HG03521 (cell line): ENCODE data around the gene GJA1.
"Not testable (repeated sequence)": the region's sequence is repeated elsewhere in the genome, so short reads cannot be mapped to it uniquely, and the experiment has no call there.

ENCODE experiments used
- ATAC-seq: cut with Tn5 transposase; IDR thresholded peaks from one replicate; pipeline ENCODE4 v1.9.1; 2021; ENCODE audit warnings: mild to moderate bottlenecking, moderate library complexity; ENCODE audit not compliant: unreplicated experiment

Gene GJA1

GRCh38 chr6:121436960-121437850, 1.8 kb downstream of the GJA1 start:
- ATAC-seq = no peak

DNA sequence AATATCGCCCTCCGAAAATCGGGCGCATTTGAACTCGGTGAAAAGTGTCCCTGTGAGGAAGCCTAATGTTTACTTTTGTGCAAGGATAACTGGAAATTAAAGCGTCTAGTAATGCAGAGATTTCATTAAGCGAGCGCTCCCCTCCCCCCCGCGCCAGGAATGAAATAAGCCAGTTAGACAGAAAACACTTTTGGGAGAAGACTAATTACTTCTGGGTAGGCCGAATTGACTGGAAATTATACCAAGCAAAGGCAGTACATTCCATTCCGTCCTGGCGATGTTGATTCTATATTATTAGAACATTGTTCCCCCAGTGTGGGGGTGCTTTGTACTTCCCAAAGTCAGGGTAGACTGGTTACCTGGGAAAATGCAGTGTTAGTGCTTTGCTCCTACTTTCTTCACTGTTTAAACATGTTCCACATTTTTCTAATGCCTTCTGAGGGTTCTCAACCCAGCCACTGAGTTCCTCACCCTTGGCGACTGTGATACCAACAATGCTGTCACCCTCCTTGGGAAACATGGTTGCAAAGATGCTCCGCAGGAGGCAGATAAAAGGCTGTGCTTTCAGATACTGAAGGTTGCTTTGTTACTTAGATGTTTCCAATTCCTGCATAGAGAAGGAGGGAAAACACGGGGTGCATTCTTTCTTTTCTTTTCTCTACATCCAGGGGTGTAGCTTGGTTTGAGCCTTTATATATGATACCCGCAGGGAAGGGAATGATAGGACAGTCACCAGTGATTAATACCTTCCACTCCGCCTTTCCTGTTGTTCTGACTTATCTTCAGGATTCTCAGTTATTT, 2.6 kb downstream of the GJA1 start:
- no peak for ATAC-seq

GRCh38 chr6:121438869-121439268, 3.4 kb downstream of the GJA1 start:
- ATAC-seq = no peak

- ATAC-seq = no peak
Measured at GRCh38 chr6:121439475-121439874, 4.0 kb downstream of the GJA1 start.

DNA sequence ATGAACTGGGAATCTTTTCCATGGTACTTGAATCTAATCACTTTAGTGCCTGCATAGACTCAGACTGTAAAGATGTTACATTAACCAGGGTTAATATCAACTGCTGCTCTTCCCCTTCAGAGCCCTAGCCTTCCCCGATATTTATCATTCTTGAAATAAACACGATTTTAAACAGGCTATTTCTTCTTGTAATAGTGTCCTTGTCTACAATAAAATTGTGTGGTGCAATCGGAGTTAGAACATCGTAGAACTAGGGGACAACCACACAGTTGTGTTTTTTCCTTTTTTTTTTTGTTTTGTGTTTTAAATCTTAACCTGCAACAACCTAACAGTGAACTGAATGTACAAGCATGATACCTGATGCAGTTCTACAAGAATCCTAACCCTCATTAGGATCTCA, 4.5 kb downstream of the GJA1 start:
- ATAC-seq = no peak

DNA sequence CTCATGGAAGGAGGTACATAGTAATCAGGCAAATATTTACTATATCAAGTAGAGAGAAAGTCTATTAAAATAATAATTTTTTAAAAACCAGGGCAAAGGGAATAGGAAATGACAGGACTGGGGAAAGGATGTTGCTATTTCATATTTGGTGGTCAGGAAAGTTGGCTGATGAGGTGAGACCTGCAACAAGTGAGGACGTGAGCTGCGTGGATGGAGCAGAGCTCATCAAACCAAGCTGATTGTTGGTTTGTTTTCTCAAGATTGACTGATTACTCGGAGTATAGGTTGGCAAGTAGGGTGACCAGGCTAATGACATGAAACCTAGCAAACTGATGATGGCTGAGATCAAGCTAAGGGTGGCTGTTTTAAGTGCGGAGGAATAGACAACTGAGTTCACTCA, 6.0 kb downstream of the GJA1 start:
- ATAC-seq = no peak

DNA sequence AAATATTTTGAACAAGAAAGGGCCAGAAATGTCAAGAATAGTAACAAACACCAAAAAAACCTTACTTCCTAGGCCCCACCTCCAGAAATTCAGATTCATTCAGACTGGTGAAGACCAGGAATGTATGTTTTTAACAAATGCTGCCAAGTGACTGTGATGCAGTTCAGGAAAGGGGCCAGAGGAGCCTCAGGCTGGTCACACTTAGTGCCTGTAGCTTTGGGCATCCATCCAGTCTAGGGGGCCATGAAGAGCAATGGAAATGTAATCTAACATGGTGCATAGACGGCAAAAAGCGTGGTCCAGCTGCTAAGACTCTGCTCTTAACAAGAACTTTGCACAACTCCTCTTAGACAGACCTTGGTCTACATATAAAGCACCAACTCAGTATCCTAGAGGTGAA, 7.1 kb downstream of the GJA1 start:
- no peak for ATAC-seq

DNA sequence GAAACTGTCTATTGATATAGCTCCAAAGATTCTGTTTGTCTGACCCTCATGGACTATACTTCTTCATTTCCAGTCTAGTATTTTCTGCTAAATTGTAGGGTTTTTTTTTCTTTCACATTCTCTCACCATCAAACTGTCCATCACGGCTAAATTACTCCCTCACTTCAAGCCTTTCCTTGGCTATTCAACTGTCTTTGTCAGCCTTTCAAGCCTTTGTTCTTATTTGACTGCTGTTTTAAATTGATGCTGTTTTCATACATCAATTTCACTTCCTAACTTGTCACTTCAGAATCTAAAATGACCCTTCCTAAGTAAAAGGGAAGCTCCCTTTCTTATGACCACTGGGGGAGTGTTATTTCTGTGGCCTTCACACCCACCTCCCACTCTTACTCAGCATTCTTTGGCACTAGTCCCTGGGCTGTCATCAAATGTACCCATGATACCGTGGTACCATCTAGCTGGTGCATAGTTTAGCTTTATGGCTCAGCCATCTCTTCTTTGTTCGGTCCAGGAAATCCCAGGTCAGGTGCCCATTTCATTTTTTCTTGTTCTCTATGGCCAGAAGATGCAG, 8.6 kb downstream of the GJA1 start:
- no peak for ATAC-seq

DNA sequence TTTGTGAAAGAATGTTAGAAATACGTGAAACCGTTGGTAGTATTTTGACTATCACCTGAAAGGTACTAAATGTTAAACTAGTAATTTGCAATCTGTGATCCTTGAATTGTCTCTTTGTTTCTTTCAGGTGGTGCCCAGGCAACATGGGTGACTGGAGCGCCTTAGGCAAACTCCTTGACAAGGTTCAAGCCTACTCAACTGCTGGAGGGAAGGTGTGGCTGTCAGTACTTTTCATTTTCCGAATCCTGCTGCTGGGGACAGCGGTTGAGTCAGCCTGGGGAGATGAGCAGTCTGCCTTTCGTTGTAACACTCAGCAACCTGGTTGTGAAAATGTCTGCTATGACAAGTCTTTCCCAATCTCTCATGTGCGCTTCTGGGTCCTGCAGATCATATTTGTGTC, 11.3 kb downstream of the GJA1 start:
- ATAC-seq = not testable (repeated sequence)

GRCh38 chr6:121447746-121448145, 12.3 kb downstream of the GJA1 start:
- not testable (repeated sequence) for ATAC-seq

GRCh38 chr6:121448528-121448927, 13.1 kb downstream of the GJA1 start:
- not testable (repeated sequence) for ATAC-seq

- no peak for ATAC-seq
Measured at GRCh38 chr6:121449331-121449730, 13.9 kb downstream of the GJA1 start.

DNA sequence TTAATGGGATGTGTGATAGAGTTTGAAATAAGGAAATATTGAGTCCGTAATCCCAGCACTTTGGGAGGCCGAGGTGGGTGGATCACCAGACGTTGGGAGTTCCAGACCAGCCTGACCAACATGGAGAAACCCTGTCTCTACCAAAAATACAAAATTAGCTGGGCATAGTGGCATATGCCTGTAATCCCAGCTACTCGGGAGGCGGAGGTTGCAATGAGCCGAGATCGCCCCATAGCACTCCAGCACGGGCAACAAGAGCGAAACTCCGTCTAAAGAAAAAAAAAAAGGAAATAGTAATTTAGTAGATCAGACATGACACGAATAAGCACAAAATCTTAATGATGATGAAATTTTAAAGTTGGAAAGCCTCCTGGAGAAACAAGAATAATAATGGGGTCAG, 14.8 kb downstream of the GJA1 start:
- ATAC-seq = no peak

DNA sequence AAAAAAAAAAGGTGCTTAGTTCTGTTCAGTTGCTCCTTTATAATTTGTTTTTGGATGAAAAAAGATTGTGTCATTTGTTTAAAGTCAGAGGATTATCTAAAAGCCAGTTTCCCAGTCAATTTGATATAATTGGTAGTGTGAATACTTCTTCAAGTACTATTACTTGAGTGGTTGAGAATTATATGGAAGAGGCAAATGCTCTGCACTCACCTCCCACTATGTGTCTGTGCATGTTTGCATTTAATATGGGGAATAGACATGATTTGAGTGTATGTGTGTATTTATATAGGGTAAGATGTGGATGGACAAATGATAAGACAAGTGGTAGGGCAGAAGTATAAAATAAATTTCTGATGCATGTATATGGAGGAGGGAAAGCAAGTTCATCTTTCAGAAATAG, 15.8 kb downstream of the GJA1 start:
- ATAC-seq = no peak

DNA sequence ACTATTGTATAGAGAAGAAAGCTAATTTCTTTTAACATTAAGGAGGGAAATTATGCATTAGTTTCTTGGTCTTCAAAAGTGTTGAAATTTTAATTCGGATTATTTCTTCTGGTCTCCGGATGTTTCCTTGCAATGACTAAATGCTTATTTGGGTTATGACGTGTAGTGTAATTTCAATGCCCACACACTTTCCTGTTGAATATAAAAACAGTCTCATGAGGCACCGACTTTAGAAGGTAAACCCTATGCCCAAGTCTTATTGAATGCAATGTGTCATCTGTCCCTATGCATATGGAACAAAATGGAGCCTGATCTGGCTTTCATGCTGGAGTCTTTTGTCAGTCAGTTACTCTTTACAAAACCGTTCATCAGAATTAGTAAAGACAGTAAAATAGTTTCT, 17.7 kb downstream of the GJA1 start:
- no peak for ATAC-seq

DNA sequence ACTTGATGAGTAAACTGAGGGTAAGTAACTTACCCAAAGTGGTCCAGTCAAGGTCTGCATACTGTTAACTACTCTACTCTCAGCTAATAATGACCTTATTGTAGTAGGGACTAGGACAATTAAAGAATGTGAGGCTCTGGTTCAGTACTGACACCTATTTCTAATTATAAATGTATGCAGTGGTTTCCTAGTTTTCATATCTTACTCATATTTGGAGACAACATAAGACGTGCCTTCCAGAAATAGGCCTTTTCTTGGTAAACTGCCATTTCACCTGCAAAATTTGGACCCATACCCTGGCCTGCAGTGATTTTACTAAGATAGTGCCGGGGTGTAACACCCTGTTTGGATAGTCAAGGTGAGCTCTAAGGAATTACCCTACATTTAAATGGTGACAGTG, 24.7 kb downstream of the GJA1 start:
- ATAC-seq = no peak

GRCh38 chr6:121463087-121463486, 27.6 kb downstream of the GJA1 start:
- ATAC-seq = no peak

- no peak for ATAC-seq
Measured at GRCh38 chr6:121465101-121465500, 29.7 kb downstream of the GJA1 start.

GRCh38 chr6:121479486-121480098, 44.1 kb downstream of the GJA1 start:
- ATAC-seq = no peak

- no peak for ATAC-seq
Measured at GRCh38 chr6:121480099-121480713, 44.8 kb downstream of the GJA1 start.
